WTC11 (cell line): ENCODE measurements around the gene EID2B. TPM values are rescaled to one million over a fixed set of nuclear protein-coding genes. Genes with fewer than 3 reads are reported as not detected.

Experiments
- ATAC-seq: fragments of 200-7000 bp; cut with Tn5 transposase; 2 replicates; pipeline ENCODE4 v1.10.0; 2021; ENCODE audit warnings: mild to moderate bottlenecking, moderate library complexity
- CTCF ChIA-PET: fragments of 300-600 bp; sonication (Branson Sonifier 250); formaldehyde crosslinking; loops from one replicate; lab custom pipeline; 2021; ENCODE audit warnings: antibody characterized with exemption; lab: Charles Lee
- POLR2A ChIA-PET: fragments of 350-600 bp; sonication (Branson Sonifier 250); formaldehyde crosslinking; loops from one replicate; lab custom pipeline; 2021; ENCODE audit warnings: antibody characterized with exemption; lab: Charles Lee
- DNase-seq: peaks from one replicate; pipeline ENCODE4 v3.0.0; 2021; ENCODE audit warnings: low spot score
- H3K27ac Mint-ChIP-seq: 2 replicates; pipeline ENCODE4 v1.8.0; 2021; ENCODE audit warnings: mixed read lengths
- H3K27me3 Mint-ChIP-seq: 2 replicates; pipeline ENCODE4 v1.8.0; 2021; ENCODE audit warnings: low read depth, mild to moderate bottlenecking, moderate library complexity, mixed read lengths
- H3K36me3 Mint-ChIP-seq: 2 replicates; pipeline ENCODE4 v1.8.0; 2021; ENCODE audit warnings: mixed read lengths
- H3K4me1 Mint-ChIP-seq: 2 replicates; pipeline ENCODE4 v1.8.0; 2022; ENCODE audit warnings: mixed read lengths
- H3K4me3 Mint-ChIP-seq: 2 replicates; pipeline ENCODE4 v1.8.0; 2021; ENCODE audit warnings: mild to moderate bottlenecking, moderate library complexity, mixed read lengths
- H3K9me3 Mint-ChIP-seq: 2 replicates; pipeline ENCODE4 v1.8.0; 2021; ENCODE audit warnings: mixed read lengths
- AFF4 ChIP-seq: sonication (generic); formaldehyde crosslinking; IDR thresholded peaks from 2 replicates; pipeline ENCODE4 v1.8.1; 2023; ENCODE audit warnings: mild to moderate bottlenecking, missing genetic modification reagents, borderline replicate concordance
- AR ChIP-seq: fragments of 250-450 bp; sonication (Bioruptor Pico); IDR thresholded peaks from 2 replicates; pipeline ENCODE4 v1.9.0; 2021; ENCODE audit warnings: mild to moderate bottlenecking
- ARID4B ChIP-seq: sonication (generic); formaldehyde crosslinking; IDR thresholded peaks from 2 replicates; pipeline ENCODE4 v1.8.0; 2023; ENCODE audit warnings: missing genetic modification reagents, mild to moderate bottlenecking, borderline replicate concordance
- ATF3 ChIP-seq: sonication (generic); formaldehyde crosslinking; conservative IDR thresholded peaks from 2 replicates; pipeline ENCODE4 v1.8.1; 2022; ENCODE audit warnings: mild to moderate bottlenecking, missing genetic modification reagents
- CBFB ChIP-seq: sonication (generic); formaldehyde crosslinking; IDR thresholded peaks from 2 replicates; pipeline ENCODE4 v1.8.1; 2022; ENCODE audit warnings: mild to moderate bottlenecking, low read depth, missing genetic modification reagents
- FOXJ3 ChIP-seq: sonication (generic); formaldehyde crosslinking; IDR thresholded peaks from 2 replicates; pipeline ENCODE4 v1.9.0; 2021; ENCODE audit warnings: missing genetic modification reagents, mild to moderate bottlenecking, borderline replicate concordance
- GTF2I ChIP-seq: fragments of 250-450 bp; sonication (Bioruptor Pico); conservative IDR thresholded peaks from 2 replicates; pipeline ENCODE4 v1.4.0; 2021; ENCODE audit warnings: mild to moderate bottlenecking
- PRRX2 ChIP-seq: fragments of 250-450 bp; sonication (Bioruptor Pico); IDR thresholded peaks from 2 replicates; pipeline ENCODE4 v1.8.0; 2021; ENCODE audit warnings: mild to moderate bottlenecking
- SOX15 ChIP-seq: fragments of 250-450 bp; sonication (Bioruptor Pico); IDR thresholded peaks from 2 replicates; pipeline ENCODE4 v1.9.0; 2021; ENCODE audit warnings: mild to moderate bottlenecking
- STAT6 ChIP-seq: sonication (generic); formaldehyde crosslinking; conservative IDR thresholded peaks from 2 replicates; pipeline ENCODE4 v1.8.1; 2023; ENCODE audit warnings: mild to moderate bottlenecking, low read depth, missing genetic modification reagents, moderate library complexity
- ZBTB21 ChIP-seq: sonication (generic); formaldehyde crosslinking; IDR thresholded peaks from 2 replicates; pipeline ENCODE4 v1.8.1; 2023; ENCODE audit warnings: mild to moderate bottlenecking, missing genetic modification reagents, borderline replicate concordance
- ZMAT4 ChIP-seq: fragments of 250-450 bp; sonication (Bioruptor Pico); IDR thresholded peaks from 2 replicates; pipeline ENCODE4 v1.9.0; 2021; ENCODE audit warnings: mild to moderate bottlenecking
- ZNF532 ChIP-seq: fragments of 250-450 bp; sonication (Bioruptor Pico); IDR thresholded peaks from 2 replicates; pipeline ENCODE4 v1.9.0; 2021; ENCODE audit warnings: mild to moderate bottlenecking, borderline replicate concordance
- ZSCAN18 ChIP-seq: fragments of 250-450 bp; sonication (Bioruptor Pico); IDR thresholded peaks from 2 replicates; pipeline ENCODE4 v2.1.2; 2022; ENCODE audit warnings: mild to moderate bottlenecking, moderate library complexity
- total RNA-seq: library from RNA; stranded (reverse); gene quantifications from 3 replicates; pipeline ENCODE4 v1.2.3, GENCODE V29; 2021

The EID2B gene
- total RNA-seq, 1 experiment from 2014 or later: 3.6 TPM

GRCh38 chr19:39550197-39550596 is 17.5 kb upstream of the EID2B start (continued):
- TF ChIP-seq AR (no peak), ATF3 (CRISPR knock-in tag) (no peak), ZSCAN18 (CRISPR knock-in tag) (no peak)

- H3K36me3 Mint-ChIP-seq: no peaks in the 10 kb centered on the region
- ATAC-seq (peak; percentile 44; the same call in 1 of the 2 replicates), DNase-seq (no peak)
- ChIA-PET POLR2A (no interaction called here), CTCF (interaction anchor here (1.0 to 1.6 kb wide), 3 partner anchors 72 to 127 kb away, joined by 4 to 6 read pairs (median 4); no protein-coding TSS in a partner anchor)
- H3K9me3 Mint-ChIP-seq: no peaks in the 10 kb centered on the region
- H3K4me3 Mint-ChIP-seq: no peak overlapping the region
- peaks cover 3% of the 10 kb centered on the region; the same call in 1 of the 2 replicates for H3K27me3 Mint-ChIP-seq
- H3K27ac Mint-ChIP-seq: no peak overlapping the region
- H3K4me1 Mint-ChIP-seq: peaks cover 10% of the 10 kb centered on the region
- TF ChIP-seq ZBTB21 (CRISPR knock-in tag) (no peak), ARID4B (CRISPR knock-in tag) (no peak), SOX15 (no peak), PRRX2 (no peak), ZMAT4 (no peak), GTF2I (CRISPR knock-in tag) (no peak), FOXJ3 (CRISPR knock-in tag) (no peak), CBFB (CRISPR knock-in tag) (no peak), STAT6 (no peak), AFF4 (no peak), ZNF532 (no peak)
Observed at GRCh38 chr19:39546599-39546998, 13.9 kb upstream of the EID2B start.
